ENCODE data around the gene EPS15.
"Not testable (repeated sequence)": the region's sequence is repeated elsewhere in the genome, so short reads cannot be mapped to it uniquely, and the experiment has no call there.

Gene EPS15

GRCh38 chr1:51519048-51519864 is at the start of gene EPS15:
Gene EPS15 (minus strand): TSS chr1:51519266. CDS start chr1:51519231, 35 bp downstream.
- Mint-ChIP-seq H3K36me3 (ENCODE audit: low read depth) (peaks cover 4% of the 10 kb centered on the region), H3K4me3 (peak within 1 kb of the TSS; percentile 88), H3K27ac (peak within 1 kb of the TSS; percentile 91), H3K27me3 (ENCODE audit: low read depth) (no peaks in the 10 kb centered on the region), H3K4me1 (ENCODE audit: low read depth) (peaks cover 50% of the 10 kb centered on the region), H3K9me3 (no peaks in the 10 kb centered on the region)
- DNase-seq (ENCODE audit: low spot score): peak; percentile 83

DNA sequence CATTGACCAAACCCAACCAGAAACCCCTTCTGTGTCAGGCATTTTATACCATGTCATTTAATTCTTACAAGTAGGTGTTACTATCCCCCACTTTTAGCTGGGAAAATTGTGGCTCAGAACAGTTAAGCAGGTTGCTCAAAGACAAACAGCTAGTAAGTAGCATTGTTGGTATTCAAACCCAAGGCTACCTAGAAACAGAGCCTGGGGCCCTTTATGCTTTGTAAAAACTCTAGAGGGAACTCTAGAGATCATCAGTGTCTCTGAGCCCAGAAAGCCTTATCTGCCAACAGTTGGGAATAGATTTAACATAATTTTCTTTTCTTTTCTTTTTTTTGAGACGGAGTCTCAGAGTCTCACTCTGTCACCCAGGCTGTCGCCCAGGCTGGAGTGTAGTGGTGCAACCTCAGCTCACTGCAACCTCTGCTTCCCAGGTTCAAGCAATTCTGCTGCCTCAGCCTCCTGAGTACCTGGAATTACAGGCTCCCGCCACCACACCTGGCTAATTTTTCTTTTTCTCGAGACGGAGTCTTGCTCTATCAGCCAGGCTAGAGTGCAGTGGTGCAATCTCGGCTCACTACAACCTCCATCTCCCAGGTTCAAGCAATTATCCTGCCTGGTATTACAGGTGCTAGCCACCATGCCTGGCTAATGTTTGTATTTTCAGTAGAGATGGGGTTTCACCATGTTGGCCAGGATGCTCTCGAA is 49.3 kb upstream of the EPS15 start:
- Mint-ChIP-seq H3K27ac (peak overlapping the region; percentile 83), H3K9me3 (no peaks in the 10 kb centered on the region), H3K4me3 (peak overlapping the region; percentile 15), H3K36me3 (ENCODE audit: low read depth) (no peaks in the 10 kb centered on the region), H3K4me1 (ENCODE audit: low read depth) (peaks cover 24% of the 10 kb centered on the region), H3K27me3 (ENCODE audit: low read depth) (peaks cover 3% of the 10 kb centered on the region)
- no peak for DNase-seq (ENCODE audit: low spot score)

- no peaks in the 10 kb centered on the region for H3K9me3 Mint-ChIP-seq
- no peaks in the 10 kb centered on the region for H3K36me3 Mint-ChIP-seq (ENCODE audit: low read depth)
- no peak overlapping the region for H3K4me3 Mint-ChIP-seq
- H3K4me1 Mint-ChIP-seq (ENCODE audit: low read depth): peaks cover 24% of the 10 kb centered on the region
- peaks cover 3% of the 10 kb centered on the region for H3K27me3 Mint-ChIP-seq (ENCODE audit: low read depth)
- H3K27ac Mint-ChIP-seq: no peak overlapping the region
- no peak for DNase-seq (ENCODE audit: low spot score)
These were observed 48.6 kb upstream of the EPS15 start for GRCh38 chr1:51567653-51568052.

- Mint-ChIP-seq H3K27ac (no peak overlapping the region), H3K4me3 (no peak overlapping the region), H3K27me3 (ENCODE audit: low read depth) (no peaks in the 10 kb centered on the region), H3K9me3 (no peaks in the 10 kb centered on the region), H3K4me1 (ENCODE audit: low read depth) (peaks cover 24% of the 10 kb centered on the region), H3K36me3 (ENCODE audit: low read depth) (no peaks in the 10 kb centered on the region)
- no peak for DNase-seq (ENCODE audit: low spot score)
These were observed 47.2 kb upstream of the EPS15 start for GRCh38 chr1:51566260-51566659.

- no peak for DNase-seq (ENCODE audit: low spot score)
- H3K36me3 Mint-ChIP-seq (ENCODE audit: low read depth): no peaks in the 10 kb centered on the region
- H3K27ac Mint-ChIP-seq: no peak overlapping the region
- no peaks in the 10 kb centered on the region for H3K9me3 Mint-ChIP-seq
- H3K4me1 Mint-ChIP-seq (ENCODE audit: low read depth): peaks cover 15% of the 10 kb centered on the region
- H3K27me3 Mint-ChIP-seq (ENCODE audit: low read depth): no peaks in the 10 kb centered on the region
- H3K4me3 Mint-ChIP-seq: no peak overlapping the region
These were observed 45.9 kb upstream of the EPS15 start for GRCh38 chr1:51565009-51565408.

DNA sequence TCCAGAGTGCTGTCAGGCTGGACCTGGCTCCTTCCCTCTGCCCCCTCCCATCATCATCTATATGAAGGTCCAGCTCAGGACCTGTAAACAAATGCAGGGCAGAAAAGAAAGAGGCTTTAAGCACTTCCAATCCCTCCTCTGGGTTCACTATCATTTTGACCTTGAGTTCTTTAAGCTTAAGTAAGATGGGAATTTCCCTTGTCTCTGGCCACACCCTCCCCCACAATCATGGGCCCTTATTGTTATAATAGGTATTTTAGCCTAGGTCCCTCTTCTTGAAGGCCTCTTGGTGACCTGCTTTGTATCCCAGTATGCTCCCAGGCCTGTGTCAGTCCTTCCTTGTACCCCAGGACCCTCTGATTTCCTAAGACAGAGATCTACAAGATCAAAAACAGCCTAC is 45.1 kb upstream of the EPS15 start:
- Mint-ChIP-seq H3K27ac (peak overlapping the region; percentile 41), H3K36me3 (ENCODE audit: low read depth) (no peaks in the 10 kb centered on the region), H3K4me3 (no peak overlapping the region), H3K9me3 (no peaks in the 10 kb centered on the region), H3K27me3 (ENCODE audit: low read depth) (no peaks in the 10 kb centered on the region), H3K4me1 (ENCODE audit: low read depth) (peaks cover 6% of the 10 kb centered on the region)
- peak; percentile 19 for DNase-seq (ENCODE audit: low spot score)

GRCh38 chr1:51561702-51562101 is 42.6 kb upstream of the EPS15 start:
- Mint-ChIP-seq H3K27ac (no peak overlapping the region), H3K36me3 (ENCODE audit: low read depth) (no peaks in the 10 kb centered on the region), H3K4me3 (no peak overlapping the region), H3K4me1 (ENCODE audit: low read depth) (peaks cover 9% of the 10 kb centered on the region), H3K9me3 (no peaks in the 10 kb centered on the region), H3K27me3 (ENCODE audit: low read depth) (no peaks in the 10 kb centered on the region)
- DNase-seq (ENCODE audit: low spot score): no peak

GRCh38 chr1:51560895-51561294 is 41.8 kb upstream of the EPS15 start:
- not testable (repeated sequence) for H3K9me3 Mint-ChIP-seq; H3K36me3 Mint-ChIP-seq (ENCODE audit: low read depth); H3K27me3 Mint-ChIP-seq (ENCODE audit: low read depth); H3K4me1 Mint-ChIP-seq (ENCODE audit: low read depth); H3K27ac Mint-ChIP-seq; H3K4me3 Mint-ChIP-seq; DNase-seq (ENCODE audit: low spot score)

DNA sequence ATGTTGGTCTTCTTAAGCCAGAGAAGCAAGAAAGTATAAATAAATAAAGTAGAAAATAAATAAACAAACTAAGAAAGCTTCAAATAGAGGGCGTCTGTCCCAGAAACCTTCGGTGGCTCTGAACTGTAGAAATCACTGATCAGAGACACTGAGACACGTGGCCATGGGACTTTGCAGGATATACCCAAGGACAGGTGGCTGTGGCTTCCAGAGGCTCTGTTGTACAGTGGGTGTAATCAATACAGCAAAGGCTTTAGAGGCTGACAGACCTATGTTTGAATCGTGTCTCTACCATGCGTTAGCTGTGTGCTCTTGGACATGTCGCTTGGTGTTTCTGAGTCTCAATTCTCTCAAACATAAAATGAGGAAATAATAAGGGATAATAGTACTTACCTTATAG is 41.0 kb upstream of the EPS15 start:
- no peaks in the 10 kb centered on the region for H3K9me3 Mint-ChIP-seq
- no peak for DNase-seq (ENCODE audit: low spot score)
- no peak overlapping the region for H3K27ac Mint-ChIP-seq
- H3K27me3 Mint-ChIP-seq (ENCODE audit: low read depth): no peaks in the 10 kb centered on the region
- H3K36me3 Mint-ChIP-seq (ENCODE audit: low read depth): no peaks in the 10 kb centered on the region
- H3K4me3 Mint-ChIP-seq: no peak overlapping the region
- H3K4me1 Mint-ChIP-seq (ENCODE audit: low read depth): peaks cover 9% of the 10 kb centered on the region

GRCh38 chr1:51559501-51559900 is 40.4 kb upstream of the EPS15 start:
- Mint-ChIP-seq H3K36me3 (ENCODE audit: low read depth) (no peaks in the 10 kb centered on the region), H3K4me3 (no peak overlapping the region), H3K27ac (no peak overlapping the region), H3K4me1 (ENCODE audit: low read depth) (peaks cover 9% of the 10 kb centered on the region), H3K27me3 (ENCODE audit: low read depth) (no peaks in the 10 kb centered on the region), H3K9me3 (no peaks in the 10 kb centered on the region)
- DNase-seq (ENCODE audit: low spot score): no peak

- no peaks in the 10 kb centered on the region for H3K27me3 Mint-ChIP-seq (ENCODE audit: low read depth)
- H3K36me3 Mint-ChIP-seq (ENCODE audit: low read depth): no peaks in the 10 kb centered on the region
- peaks cover 9% of the 10 kb centered on the region for H3K4me1 Mint-ChIP-seq (ENCODE audit: low read depth)
- H3K4me3 Mint-ChIP-seq: no peak overlapping the region
- no peaks in the 10 kb centered on the region for H3K9me3 Mint-ChIP-seq
- no peak overlapping the region for H3K27ac Mint-ChIP-seq
- no peak for DNase-seq (ENCODE audit: low spot score)
These were observed 40.0 kb upstream of the EPS15 start for GRCh38 chr1:51559064-51559500.

DNA sequence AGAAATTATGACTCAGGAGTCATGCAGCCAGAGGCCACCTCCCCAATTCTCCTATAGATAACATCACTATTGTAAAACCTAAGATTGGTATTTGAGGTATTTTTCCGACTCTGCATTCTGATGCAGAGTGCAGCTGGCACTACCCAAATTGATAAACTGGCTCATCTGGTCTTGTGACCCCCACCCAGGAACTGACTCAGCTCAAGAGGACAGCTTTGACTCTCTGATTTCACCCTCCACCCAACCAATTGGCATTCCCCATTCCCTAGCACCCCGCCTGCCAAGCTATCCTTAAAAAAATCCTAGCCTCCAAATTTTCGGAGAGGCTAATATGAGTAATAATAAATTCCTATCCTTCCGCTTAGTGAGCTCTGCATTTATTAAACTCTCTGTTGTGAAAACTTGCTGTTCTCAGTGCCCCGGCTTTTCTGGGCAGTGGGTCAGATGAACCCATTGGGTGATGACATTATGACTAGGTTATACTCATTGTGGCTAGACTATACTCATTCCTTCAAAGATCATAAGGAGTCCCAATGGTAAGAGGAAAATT is 39.4 kb upstream of the EPS15 start:
- no peaks in the 10 kb centered on the region for H3K27me3 Mint-ChIP-seq (ENCODE audit: low read depth)
- H3K4me3 Mint-ChIP-seq: no peak overlapping the region
- DNase-seq (ENCODE audit: low spot score): peak; percentile 56
- H3K9me3 Mint-ChIP-seq: no peaks in the 10 kb centered on the region
- H3K36me3 Mint-ChIP-seq (ENCODE audit: low read depth): no peaks in the 10 kb centered on the region
- peaks cover 10% of the 10 kb centered on the region for H3K4me1 Mint-ChIP-seq (ENCODE audit: low read depth)
- H3K27ac Mint-ChIP-seq: no peak overlapping the region

DNA sequence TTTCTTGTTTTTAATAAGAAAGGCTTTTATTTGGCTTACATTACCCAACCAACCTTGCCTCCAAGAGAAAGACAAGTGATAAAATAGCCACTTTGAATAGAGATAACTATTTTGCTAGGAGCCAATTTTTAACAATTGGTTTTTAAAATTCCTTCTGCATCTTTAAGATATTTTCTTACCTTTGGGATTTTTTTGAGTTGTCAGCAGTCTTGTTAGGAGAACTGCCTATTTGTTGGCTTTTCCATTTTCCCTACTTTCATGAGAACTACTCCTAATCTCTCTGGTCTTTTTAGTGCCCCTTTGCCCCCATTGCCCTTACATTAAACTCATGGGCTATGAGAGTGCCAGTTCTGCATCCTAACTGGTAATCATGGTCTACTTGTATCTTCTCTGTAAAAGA is 38.1 kb upstream of the EPS15 start:
- H3K4me3 Mint-ChIP-seq: no peak overlapping the region
- peaks cover 2% of the 10 kb centered on the region for H3K9me3 Mint-ChIP-seq

GRCh38 chr1:51555866-51556619 is 37.0 kb upstream of the EPS15 start:
- H3K4me1 Mint-ChIP-seq (ENCODE audit: low read depth): peaks cover 20% of the 10 kb centered on the region
- no peaks in the 10 kb centered on the region for H3K27me3 Mint-ChIP-seq (ENCODE audit: low read depth)
- no peaks in the 10 kb centered on the region for H3K36me3 Mint-ChIP-seq (ENCODE audit: low read depth)
- DNase-seq (ENCODE audit: low spot score): no peak
- H3K9me3 Mint-ChIP-seq: peaks cover 10% of the 10 kb centered on the region
- H3K27ac Mint-ChIP-seq: no peak overlapping the region
- no peak overlapping the region for H3K4me3 Mint-ChIP-seq

More for the DNA sequence above, 38.1 kb upstream of the EPS15 start:
- H3K36me3 Mint-ChIP-seq (ENCODE audit: low read depth): no peaks in the 10 kb centered on the region
- H3K27me3 Mint-ChIP-seq (ENCODE audit: low read depth): no peaks in the 10 kb centered on the region
- no peak overlapping the region for H3K27ac Mint-ChIP-seq
- peaks cover 12% of the 10 kb centered on the region for H3K4me1 Mint-ChIP-seq (ENCODE audit: low read depth)
- DNase-seq (ENCODE audit: low spot score): no peak

Data from T-helper 2 cell treated with Interferon-gamma antibody and Interleukin-4, amounts not matched to agents 5 μg/mL and 100 μg/mL, for 36 hours (primary cell).